ENCODE measurements around the gene CR1L. TPM values are rescaled to one million over a fixed set of nuclear protein-coding genes. Genes with fewer than 3 reads are reported as not detected.

The CR1L gene
- total and polyA plus RNA-seq, 2 of the 8 experiments (the other 6 are each of a cell fraction or from before 2014, with no cell fraction given): 0.39 TPM; not detected in 1

DNA sequence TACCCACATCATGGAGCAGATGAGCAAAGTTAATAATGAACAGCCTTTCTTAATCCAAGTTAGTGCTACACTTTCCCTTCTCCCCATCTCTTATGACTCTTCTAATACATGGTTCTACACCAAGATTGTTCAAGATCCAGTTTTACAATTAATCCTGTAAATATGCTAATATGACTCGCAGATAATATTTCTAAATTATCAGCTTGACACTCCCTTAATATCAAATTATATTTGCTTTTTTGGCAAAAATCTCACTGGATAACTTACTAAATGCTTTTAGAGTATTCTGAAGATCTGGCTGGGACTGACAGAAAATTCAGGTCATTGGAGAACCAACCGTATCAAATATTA is 24.4 kb upstream of the CR1L start:
- H2AFZ ChIP-seq (ENCODE audit: low read length): no peak overlapping the region
- no peaks in the 10 kb centered on the region for H3K27me3 ChIP-seq (replicated peaks in 1 of 4; ENCODE audit: control insufficient read depth in 3 of 4, extremely low read depth in 1 of 4, insufficient read depth in 3 of 4, low read length in 3 of 4)
- DNase-seq (ENCODE audit: low read depth in 1 of 2, low spot score in 2 of 2) (no peak), FAIRE-seq (no peak)
- H3K4me3 ChIP-seq (ENCODE audit: extremely low read depth in 1 of 4, insufficient read depth in 2 of 4, low read depth in 3 of 4, low read length in 4 of 4): no peak overlapping the region
- no peaks in the 10 kb centered on the region for H3K79me2 ChIP-seq (ENCODE audit: control insufficient read depth in 1 of 2, insufficient read depth in 2 of 2, low read length in 2 of 2)
- H2BK20ac ChIP-seq (ENCODE audit: low read length): no peak overlapping the region
- no peaks in the 10 kb centered on the region for H3K36me3 ChIP-seq (ENCODE audit: control insufficient read depth in 2 of 4, insufficient read depth in 4 of 4, low read length in 3 of 4)
- H4K8ac ChIP-seq (ENCODE audit: extremely low read depth, insufficient read depth, low read length): no peak overlapping the region
- H3K14ac ChIP-seq (ENCODE audit: insufficient read length): no peak overlapping the region
- no peak overlapping the region for H2BK15ac ChIP-seq (ENCODE audit: low read length)
- ChIA-PET POLR2A (ENCODE audit: partially characterized antibody) (interaction anchor here (1.6 kb wide), 1 partner anchor 13 kb away, joined by 7 read pairs; no protein-coding TSS in a partner anchor), CTCF (ENCODE audit: partially characterized antibody) (interaction anchor here (0.8 to 4.4 kb wide), 26 partner anchors 10 to 1536 kb away, joined by 3 to 77 read pairs (median 6); partner anchors contain the start of genes CD55 and CR2)
- H4K20me1 ChIP-seq (replicated peaks in 1 of 2; ENCODE audit: control insufficient read depth in 1 of 2, insufficient read depth in 2 of 2, low read length in 2 of 2): no peaks in the 10 kb centered on the region
- H3K4me1 ChIP-seq (replicated peaks in 1 of 4; ENCODE audit: control insufficient read depth in 3 of 4, insufficient read depth in 4 of 4, low read length in 3 of 4): peaks cover 0 to 7% (median 3%) of the 10 kb centered on the region in 4 experiments; a peak in 1 of 7 replicates
- H2BK120ac ChIP-seq (replicated peaks; ENCODE audit: low read depth, low read length): no peak overlapping the region
- no peak overlapping the region for H2BK5ac ChIP-seq (ENCODE audit: low read depth, low read length)
- H3K23ac ChIP-seq (ENCODE audit: insufficient read length): no peak overlapping the region
- H3K9ac ChIP-seq (replicated peaks in 1 of 4; ENCODE audit: extremely low read depth in 1 of 4, low read depth in 3 of 4, low read length in 3 of 4): no peak overlapping the region
- H2BK12ac ChIP-seq (ENCODE audit: low read depth, low read length): no peak overlapping the region
- no peak overlapping the region for H3K4me2 ChIP-seq (ENCODE audit: insufficient read depth in 1 of 2, low read depth in 2 of 2, low read length in 2 of 2)
- H2AK5ac ChIP-seq (ENCODE audit: low read depth, low read length): no peak overlapping the region
- TF ChIP-seq NANOG (IDR thresholded peaks at IDR 0.05; ENCODE audit: insufficient read depth, low read depth, low read length, poor library complexity, severe bottlenecking) (no peak), RBBP5 (IDR thresholded peaks at IDR 0.05; ENCODE audit: borderline replicate concordance, low read depth, low read length) (no peak), RNF2 (IDR thresholded peaks at IDR 0.05; ENCODE audit: borderline replicate concordance, low read depth, low read length, missing control alignments, poor library complexity, severe bottlenecking) (no peak), SIRT6 (IDR thresholded peaks at IDR 0.05; ENCODE audit: low read length) (no peak), CBX5 (IDR thresholded peaks at IDR 0.05; ENCODE audit: low read depth, low read length) (no peak), MAX (IDR thresholded peaks at IDR 0.05) (no peak), HDAC2 (IDR thresholded peaks at IDR 0.05; ENCODE audit: borderline replicate concordance in 1 of 2, low read depth in 2 of 2, low read length in 2 of 2) (no peak), MAFK (IDR thresholded peaks at IDR 0.05; ENCODE audit: low read depth, low read length) (no peak), FOSL1 (IDR thresholded peaks at IDR 0.05; ENCODE audit: insufficient read depth, low read depth, low read length) (no peak), HDAC6 (IDR thresholded peaks at IDR 0.05; ENCODE audit: low read depth, low read length) (no peak)
- no peaks in the 10 kb centered on the region; a peak in 2 of 4 replicates for H3K9me3 ChIP-seq (ENCODE audit: insufficient read depth in 2 of 2, low read depth in 1 of 2, low read length in 1 of 2)
- WGBS, 2 experiments (ENCODE audit: extremely low coverage in 1 of 2, insufficient coverage in 1 of 2, insufficient read length in 1 of 2, insufficient replicate concordance in 2 of 2, low coverage in 1 of 2, low lambda C conversion rate in 2 of 2, missing lambda C conversion rate in 1 of 2): 92% methylated on average over 2 of the region's 2 CpGs; no CpG with 5 or more reads in 1 of the 2 experiments
- no peak overlapping the region for H3K18ac ChIP-seq (ENCODE audit: extremely low read depth, low read length)
- H3K27ac ChIP-seq (ENCODE audit: low read depth, low read length): no peak overlapping the region
- H3K23me2 ChIP-seq (ENCODE audit: low read depth, low read length): no peaks in the 10 kb centered on the region
- H3K56ac ChIP-seq (replicated peaks; ENCODE audit: insufficient read length, low read depth, low read length): no peak overlapping the region
- no peaks in the 10 kb centered on the region for H3K79me1 ChIP-seq (ENCODE audit: low read depth, low read length)
- no peak overlapping the region for H4K91ac ChIP-seq (replicated peaks; ENCODE audit: insufficient read length, low read length)
- H3K4ac ChIP-seq (replicated peaks; ENCODE audit: insufficient read length, low read depth, low read length): no peak overlapping the region
- no peak overlapping the region for H4K5ac ChIP-seq (ENCODE audit: insufficient read length, low read depth, low read length)
